ENCODE data around the gene PRL.

PRL gene

DNA sequence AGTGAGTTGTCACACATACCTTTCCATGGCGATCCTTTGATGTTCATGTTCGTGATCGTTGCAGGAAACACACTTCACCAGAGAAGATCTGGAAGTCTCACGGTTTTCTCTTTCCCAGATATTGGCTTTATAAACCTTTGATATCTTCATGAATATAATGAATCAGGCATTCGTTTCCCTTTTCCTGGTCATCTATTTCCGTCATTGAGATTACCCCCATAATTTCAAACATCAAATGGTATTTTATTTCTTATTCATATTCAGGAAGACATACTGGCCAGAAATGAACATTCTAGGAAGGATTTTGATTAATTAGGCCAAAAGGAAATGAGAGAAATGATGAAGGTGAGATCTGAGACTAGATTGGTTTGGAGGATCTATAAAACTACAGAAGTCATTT, at the start of gene PRL:
TSS of gene PRL (minus strand) at position 101 of the 400 bp plus-strand sequence. CDS start at position 47, 54 bp downstream.
- no peak for FAIRE-seq
- DNase-seq (ENCODE audit: insufficient read length, low spot score) = no peak

- no peak for DNase-seq (ENCODE audit: insufficient read length, low spot score)
Observed at GRCh38 chr6:22343864-22344263, 47.0 kb upstream of the PRL start.

DNA sequence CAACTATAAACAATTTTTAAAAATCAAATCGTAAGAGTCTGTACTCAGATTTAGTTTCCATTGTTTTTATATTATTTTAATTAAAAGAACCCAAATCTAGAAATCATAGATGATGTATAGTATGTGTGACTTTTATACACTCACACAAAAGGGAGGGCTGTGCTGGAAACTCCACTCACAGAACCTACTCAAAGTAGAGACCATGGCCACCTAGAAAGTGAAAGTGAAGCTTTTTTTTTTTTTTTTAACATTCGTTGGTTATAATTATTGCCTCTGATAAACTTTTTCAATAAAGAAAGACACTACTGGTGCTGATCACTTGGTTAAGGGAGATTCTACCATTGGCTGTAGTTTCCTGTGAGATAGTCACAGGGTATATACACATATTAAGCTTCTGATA, 37.9 kb upstream of the PRL start:
- FAIRE-seq (no peak), DNase-seq (ENCODE audit: insufficient read length, low spot score) (no peak)

More at GRCh38 chr6:22343864-22344263, 47.0 kb upstream of the PRL start:
- no peak for FAIRE-seq

GRCh38 chr6:22333802-22334201, 37.0 kb upstream of the PRL start:
- DNase-seq (ENCODE audit: insufficient read length, low spot score) = no peak
- FAIRE-seq = no peak

DNA sequence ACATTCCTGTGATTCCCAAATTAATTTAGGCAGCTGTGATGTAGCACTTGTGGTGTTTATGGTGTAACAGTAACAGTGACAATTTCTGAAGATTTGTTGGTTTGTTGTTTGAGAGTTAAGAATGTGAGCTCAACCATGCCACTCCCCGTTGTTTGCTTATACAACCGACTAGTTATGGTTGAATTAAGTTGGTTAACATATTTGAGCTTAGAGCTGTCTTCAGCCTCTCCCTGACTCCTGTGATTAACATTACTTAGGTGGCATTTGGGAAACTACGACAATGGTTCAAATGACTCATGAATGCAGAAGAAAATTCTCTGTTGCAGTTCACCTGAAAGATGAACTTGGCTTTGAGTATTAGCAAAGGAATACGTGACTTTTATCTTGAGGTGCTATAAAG, 35.9 kb upstream of the PRL start:
- FAIRE-seq (no peak), DNase-seq (ENCODE audit: insufficient read length, low spot score) (no peak)

DNA sequence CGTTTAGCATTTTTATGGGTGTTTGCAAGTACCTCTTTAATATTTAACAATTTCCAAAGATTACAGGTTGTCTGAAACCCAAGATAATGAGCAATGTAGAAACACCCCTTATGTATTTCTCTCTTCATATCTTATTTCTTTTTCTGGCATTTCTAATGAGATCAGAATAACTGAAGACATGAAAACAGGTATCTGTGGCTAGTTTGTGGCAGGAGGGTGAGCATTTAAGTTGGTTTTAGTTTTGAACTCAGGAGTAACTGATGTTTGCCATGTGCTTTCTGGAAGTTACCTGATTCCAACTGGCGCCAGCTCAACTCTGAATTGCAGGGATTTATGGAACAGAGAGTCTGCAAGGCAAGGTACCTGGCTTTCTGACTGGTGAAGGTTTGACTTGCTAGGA, 35.4 kb upstream of the PRL start:
- no peak for DNase-seq (ENCODE audit: insufficient read length, low spot score)
- FAIRE-seq = no peak

GRCh38 chr6:22330941-22331340, 34.1 kb upstream of the PRL start:
- no peak for FAIRE-seq
- no peak for DNase-seq (ENCODE audit: insufficient read length, low spot score)

DNA sequence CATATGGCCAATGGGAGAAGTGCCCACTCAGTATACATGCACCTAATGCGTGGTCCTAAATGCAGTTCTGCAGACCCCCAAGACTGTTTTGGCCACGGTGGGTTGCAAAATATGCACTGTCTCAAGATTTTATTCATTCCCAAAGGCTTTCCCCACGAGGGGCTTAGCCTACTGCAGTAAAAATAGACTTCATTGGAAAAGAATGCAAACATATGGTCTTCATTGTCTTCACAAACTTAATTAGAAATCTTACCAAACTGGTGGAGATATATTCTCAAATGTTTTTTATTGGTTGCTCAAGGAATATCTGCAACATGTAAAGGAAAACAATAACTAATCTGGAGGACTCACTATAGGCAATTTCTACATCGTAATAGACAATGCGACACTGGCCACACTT, 31.6 kb upstream of the PRL start:
- FAIRE-seq (no peak), DNase-seq (ENCODE audit: insufficient read length, low spot score) (no peak)

- no peak for DNase-seq (ENCODE audit: insufficient read length, low spot score)
- FAIRE-seq = no peak
Observed at GRCh38 chr6:22327881-22328280, 31.0 kb upstream of the PRL start.

DNA sequence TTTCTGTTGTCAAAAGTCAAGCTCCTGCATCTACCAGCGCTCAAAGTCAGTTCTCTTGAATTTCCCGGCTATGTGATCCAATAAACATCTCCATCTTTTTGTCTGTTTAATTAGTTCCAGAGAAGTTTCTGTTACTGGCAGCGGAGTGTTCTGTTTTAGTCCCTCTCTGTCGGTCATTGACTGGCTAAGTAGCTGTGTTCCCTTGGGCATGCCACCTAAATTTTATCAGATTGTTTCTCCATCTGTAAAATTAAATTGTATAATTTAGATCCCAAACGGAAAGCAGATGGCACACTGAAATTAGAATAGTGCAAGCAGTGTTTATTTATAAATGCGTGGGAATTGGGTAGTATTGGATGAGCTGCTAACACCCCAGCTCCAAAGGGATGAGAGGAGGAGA, 29.7 kb upstream of the PRL start:
- DNase-seq (ENCODE audit: insufficient read length, low spot score) (no peak), FAIRE-seq (no peak)

- FAIRE-seq = no peak
Observed at GRCh38 chr6:22325481-22325880, 28.6 kb upstream of the PRL start.

GRCh38 chr6:22323848-22324247, 27.0 kb upstream of the PRL start:
- FAIRE-seq = no peak
- DNase-seq (ENCODE audit: insufficient read length, low spot score) = no peak

More at GRCh38 chr6:22325481-22325880, 28.6 kb upstream of the PRL start:
- DNase-seq (ENCODE audit: insufficient read length, low spot score) = no peak

- DNase-seq (ENCODE audit: insufficient read length, low spot score) = no peak
- FAIRE-seq = no peak
Observed at GRCh38 chr6:22322103-22323030, 25.5 kb upstream of the PRL start.

DNA sequence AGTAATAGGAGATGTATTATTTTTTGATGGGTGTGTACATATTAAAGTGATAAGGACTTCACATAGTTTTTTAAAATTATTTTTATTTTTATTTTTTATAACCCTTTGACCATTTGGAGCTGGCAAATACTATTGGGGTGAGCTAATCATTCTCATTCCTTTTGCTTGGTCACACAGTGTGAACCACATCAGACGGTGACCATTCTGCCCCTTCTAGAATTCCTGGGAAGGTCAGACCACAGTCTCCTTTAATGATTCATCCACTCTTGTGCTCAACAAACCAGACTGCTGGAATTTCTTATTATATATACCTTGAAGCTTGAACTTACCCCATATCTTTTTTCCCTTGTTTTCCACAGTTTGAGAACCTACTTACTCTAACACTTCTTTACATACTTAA, 23.9 kb upstream of the PRL start:
- no peak for FAIRE-seq
- no peak for DNase-seq (ENCODE audit: insufficient read length, low spot score)

GRCh38 chr6:22318404-22318803, 21.6 kb upstream of the PRL start:
- FAIRE-seq (no peak), DNase-seq (ENCODE audit: insufficient read length, low spot score) (no peak)

- no peak for FAIRE-seq
- DNase-seq (ENCODE audit: insufficient read length, low spot score) = no peak
Observed at GRCh38 chr6:22313796-22314195, 17.0 kb upstream of the PRL start.

DNA sequence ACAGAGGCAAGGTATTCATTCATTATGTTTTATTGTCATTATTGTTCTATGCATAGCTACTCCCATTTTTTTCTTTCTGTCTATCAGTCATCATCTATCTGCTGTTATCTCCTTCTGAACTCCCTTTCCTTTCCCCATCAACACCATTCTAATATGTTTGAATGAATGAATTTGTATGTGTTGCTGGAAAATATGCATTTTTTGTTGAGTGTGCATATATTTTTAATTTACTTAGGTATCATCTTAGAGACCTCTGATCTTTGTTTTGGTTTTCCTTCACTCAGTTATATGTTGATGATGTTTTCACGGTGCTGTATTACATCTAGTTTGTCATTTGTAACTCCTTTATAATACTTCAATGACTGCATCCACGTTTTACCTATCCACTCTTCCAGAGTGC, 12.1 kb upstream of the PRL start:
- DNase-seq (ENCODE audit: insufficient read length, low spot score) = no peak
- no peak for FAIRE-seq

DNA sequence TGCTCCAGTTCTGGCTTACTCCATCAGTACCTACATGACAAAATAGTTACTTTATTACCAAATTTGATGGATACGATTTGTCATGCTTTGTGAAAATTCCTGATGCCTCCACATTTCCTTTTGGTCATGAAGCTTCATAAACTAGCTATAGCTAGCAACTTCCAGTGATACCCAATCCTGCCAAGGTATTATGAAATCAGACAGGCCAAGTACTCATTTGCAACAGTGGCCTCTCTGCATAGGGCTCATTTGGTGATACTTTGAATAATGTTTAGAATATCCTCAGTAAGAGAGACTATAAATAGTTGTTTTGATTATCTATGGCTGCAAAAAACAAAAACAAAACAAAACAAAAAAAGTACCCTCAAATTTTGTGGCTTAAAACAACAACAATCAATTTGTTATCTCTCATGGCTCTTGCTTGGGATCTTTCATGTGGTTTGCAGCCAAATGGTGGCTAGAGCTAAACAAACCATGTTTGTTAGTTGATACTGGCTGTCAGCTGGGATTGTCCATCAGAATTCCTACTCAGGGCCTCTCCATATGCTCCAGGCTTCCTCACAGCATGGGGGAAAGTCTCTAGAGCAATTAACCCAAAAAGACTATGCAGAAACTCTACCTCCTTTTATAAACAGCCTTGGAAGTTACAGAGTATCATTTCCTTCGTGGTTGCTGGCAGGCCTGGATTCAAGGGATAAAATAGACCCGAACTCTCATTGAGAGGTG, 10.1 kb upstream of the PRL start:
- no peak for FAIRE-seq
- DNase-seq (ENCODE audit: insufficient read length, low spot score) = no peak

- FAIRE-seq (no peak), DNase-seq (ENCODE audit: insufficient read length, low spot score) (no peak)
Observed at GRCh38 chr6:22302838-22303237, 6.0 kb upstream of the PRL start.

DNA sequence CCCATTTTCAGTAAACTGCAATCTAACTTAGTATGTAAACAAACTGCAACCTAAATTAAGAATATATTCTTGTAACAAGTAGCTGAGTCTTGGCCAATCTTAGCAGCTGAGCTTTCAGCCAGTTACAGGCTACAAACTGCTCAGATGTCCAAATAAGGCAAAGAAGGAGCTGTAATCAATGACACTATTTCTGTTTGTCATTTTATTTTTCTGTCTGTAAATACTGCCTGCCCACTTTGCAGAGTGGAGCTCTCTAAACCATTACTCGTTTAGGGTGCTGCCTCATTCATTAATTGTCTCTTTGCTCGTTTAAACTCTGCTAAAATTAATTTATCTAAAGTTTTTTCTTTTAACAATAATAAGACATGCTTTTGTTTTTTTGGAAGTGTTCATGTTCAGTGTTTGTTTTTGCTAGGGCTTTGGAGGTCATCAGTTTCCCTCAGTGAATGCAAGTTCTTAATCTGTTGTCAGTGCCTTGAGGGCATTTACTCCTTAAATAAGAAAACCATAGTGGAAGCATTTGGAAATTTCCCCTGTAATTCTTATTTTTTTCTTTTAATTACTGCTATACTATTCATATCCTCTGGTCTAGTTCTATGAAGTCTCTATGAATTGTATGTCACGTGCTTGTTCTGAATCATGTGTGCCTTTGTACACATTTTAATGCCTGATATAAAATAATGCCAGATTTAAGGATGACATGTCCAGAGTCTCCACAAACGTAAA, 3.6 kb upstream of the PRL start:
- FAIRE-seq (no peak), DNase-seq (ENCODE audit: insufficient read length, low spot score) (no peak)

- DNase-seq (ENCODE audit: insufficient read length, low spot score) = no peak
- FAIRE-seq = no peak
Observed at GRCh38 chr6:22298475-22298890, 1.6 kb upstream of the PRL start.

Measured in GM19239 (cell line).